ENCODE data around the gene IRAK4.
"Not testable (repeated sequence)": the region's sequence is repeated elsewhere in the genome, so short reads cannot be mapped to it uniquely, and the experiment has no call there.

The IRAK4 gene

DNA sequence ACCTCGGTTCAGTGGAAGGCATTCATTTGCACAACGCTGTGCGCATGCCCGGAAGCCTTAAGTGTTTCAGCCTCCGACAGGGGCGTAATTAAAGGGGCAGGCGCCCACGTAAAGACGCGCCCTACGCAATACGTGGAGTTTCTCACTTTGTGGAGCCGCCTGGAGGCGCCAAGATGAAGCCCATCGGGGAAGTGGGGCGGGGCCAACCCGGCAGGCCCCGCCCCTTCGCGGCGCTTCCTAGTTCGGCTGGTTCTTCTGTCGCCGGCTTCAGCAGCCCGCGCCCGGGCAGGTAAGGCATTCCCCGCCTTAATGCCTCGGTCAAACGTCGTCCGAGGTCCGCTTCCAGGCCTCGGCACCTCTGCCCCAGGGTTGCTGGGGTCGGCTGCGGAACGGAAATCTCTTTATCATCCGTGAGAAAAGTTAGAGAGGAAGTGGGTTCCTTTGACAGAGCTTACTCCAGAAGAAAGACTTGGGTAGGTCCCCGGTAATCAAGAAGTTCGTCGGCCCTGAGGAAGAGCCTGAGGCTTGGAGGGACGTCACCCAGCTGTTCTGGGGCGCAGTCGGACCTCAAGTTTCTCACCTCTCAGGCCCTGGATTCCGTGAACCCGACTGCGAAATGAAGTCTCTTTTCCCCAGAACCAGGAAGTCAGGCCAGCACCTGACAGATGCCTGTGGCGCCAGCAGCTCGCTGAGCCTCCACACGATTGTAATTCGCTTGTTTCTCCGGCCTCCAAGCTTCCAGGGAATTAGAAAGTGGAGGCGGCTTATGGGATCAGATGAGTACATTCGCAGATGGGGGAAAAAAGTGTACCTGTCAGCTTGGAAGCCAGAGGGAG is at the start of gene IRAK4, which contains the start of gene PUS7L:
Gene IRAK4, plus strand, starts transcription at position 224 of the 836 bp plus-strand sequence. CDS start 9,161 bp downstream, outside the sequence.
Gene PUS7L, minus strand, starts transcription at position 63 of the 836 bp plus-strand sequence. CDS start 3,545 bp downstream, outside the sequence.
- peak; percentile 5 for FAIRE-seq
- DNase-seq (ENCODE audit: low spot score), result peak; percentile 94

DNA sequence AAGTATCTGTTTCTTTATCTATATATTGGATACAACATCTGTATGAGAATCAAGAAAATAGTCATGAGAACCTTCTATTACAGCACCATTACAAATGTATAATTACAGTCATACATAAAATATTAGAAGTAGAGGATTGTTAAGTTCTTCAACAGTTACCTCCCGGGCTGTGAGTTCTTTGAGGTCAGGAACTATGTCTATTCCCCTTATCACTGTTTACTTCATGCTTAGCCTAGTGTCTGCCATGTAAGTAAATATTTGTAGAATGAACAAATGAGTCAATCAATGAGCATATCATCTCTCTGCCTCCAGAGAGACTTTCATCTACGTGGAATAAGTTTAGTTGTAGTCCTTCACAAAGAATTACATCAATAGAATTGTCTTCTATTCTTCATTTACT is 47.4 kb upstream of the IRAK4 start:
- FAIRE-seq, result no peak
- no peak for DNase-seq (ENCODE audit: low spot score)

- no peak for FAIRE-seq
Observed at GRCh38 chr12:43722621-43723020, 36.1 kb upstream of the IRAK4 start.

GRCh38 chr12:43723134-43723533 is 35.6 kb upstream of the IRAK4 start:
- DNase-seq (ENCODE audit: low spot score) (no peak), FAIRE-seq (no peak)

More at GRCh38 chr12:43722621-43723020, 36.1 kb upstream of the IRAK4 start:
- no peak for DNase-seq (ENCODE audit: low spot score)

DNA sequence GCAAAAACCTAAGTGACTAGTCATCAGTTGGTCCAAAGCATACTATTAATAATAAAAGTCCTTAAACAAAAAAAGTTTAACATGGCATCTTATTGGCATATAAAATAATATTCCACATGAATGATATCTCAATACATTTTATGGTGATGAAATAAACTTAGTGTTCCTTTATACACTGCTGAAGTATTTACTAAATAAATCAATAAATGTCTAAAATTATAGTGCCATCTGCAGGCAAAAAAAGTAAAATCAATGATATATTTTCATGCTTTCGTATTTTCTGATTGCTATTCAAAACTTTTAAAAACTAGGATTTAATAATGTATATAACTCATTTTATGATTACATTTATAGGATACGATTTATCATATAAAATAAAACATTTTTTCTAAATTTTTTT is 30.6 kb upstream of the IRAK4 start:
- DNase-seq (ENCODE audit: low spot score), result no peak
- no peak for FAIRE-seq

- DNase-seq (ENCODE audit: low spot score) (no peak), FAIRE-seq (no peak)
Observed at GRCh38 chr12:43728698-43729097, 30.1 kb upstream of the IRAK4 start.

GRCh38 chr12:43730283-43730682 is 28.5 kb upstream of the IRAK4 start:
- no peak for DNase-seq (ENCODE audit: low spot score)
- no peak for FAIRE-seq

DNA sequence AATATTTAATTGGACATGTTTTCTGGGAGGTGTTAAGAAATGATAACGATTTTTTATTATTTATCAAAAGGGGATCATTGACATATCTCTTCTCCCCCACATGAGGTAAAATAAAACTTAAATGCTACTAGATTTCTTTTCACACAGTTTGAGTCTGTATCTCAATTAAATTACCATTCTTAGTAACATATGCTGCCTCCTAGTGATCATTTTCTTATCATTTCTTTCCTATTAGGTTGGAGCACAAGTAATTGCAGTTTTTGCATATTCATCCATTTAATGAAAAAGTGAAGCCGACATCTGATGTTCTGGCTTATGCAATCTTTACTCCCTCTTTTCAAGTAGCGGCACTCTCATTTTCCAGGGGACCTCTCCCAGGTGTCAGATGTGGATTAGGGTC is 25.1 kb upstream of the IRAK4 start:
- DNase-seq (ENCODE audit: low spot score) (no peak), FAIRE-seq (no peak)

GRCh38 chr12:43736927-43737440 is 21.8 kb upstream of the IRAK4 start:
- FAIRE-seq, result no peak

GRCh38 chr12:43737646-43738045 is 21.1 kb upstream of the IRAK4 start:
- DNase-seq (ENCODE audit: low spot score) (no peak), FAIRE-seq (no peak)

More at GRCh38 chr12:43736927-43737440, 21.8 kb upstream of the IRAK4 start:
- no peak for DNase-seq (ENCODE audit: low spot score)

DNA sequence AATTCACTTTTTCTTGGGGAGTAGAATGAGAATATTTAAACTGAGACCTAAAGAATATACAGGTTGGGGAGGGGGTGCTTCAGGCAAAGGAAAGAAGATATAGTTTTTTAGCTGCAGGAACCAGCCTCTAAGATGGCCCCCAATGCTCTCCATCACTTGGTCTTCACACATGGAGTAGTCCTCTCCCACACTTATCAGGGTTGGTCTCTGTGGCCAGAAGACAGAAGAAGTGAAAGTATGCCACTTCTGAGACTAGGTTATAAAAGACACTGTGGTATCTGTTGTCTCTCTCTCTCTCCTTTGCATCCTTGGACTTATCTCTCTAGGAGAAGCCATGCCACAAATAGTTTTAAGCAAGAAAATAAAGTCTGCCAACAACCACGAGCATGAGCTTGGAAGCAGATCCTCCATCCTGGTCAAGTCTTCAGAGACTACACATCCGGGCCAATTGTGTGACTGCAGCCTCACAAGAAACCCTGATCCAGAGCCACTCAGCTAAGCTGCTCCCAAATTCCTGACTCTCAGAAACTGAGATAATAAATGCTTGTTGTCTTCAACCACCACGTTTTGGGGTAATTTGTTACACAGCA is 18.1 kb upstream of the IRAK4 start:
- no peak for DNase-seq (ENCODE audit: low spot score)
- no peak for FAIRE-seq

DNA sequence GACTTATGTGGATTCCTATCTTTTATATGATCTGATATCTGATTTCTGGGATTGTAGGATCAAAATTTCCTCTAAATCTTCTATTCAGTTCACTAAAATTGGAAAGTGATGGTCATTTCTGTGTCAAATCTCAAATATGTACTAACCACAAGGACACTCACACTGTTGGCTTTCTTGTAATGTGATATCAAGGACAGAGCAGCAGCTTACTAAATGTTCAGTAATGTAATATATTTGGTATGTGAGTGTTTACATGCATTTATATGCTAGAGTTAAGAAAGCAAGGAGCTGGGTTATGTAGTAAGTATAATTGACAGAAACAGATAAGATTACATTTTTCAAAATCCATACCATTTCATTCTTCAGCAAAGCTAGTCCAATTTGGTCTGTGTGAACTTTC is 16.6 kb upstream of the IRAK4 start:
- FAIRE-seq, result no peak
- DNase-seq (ENCODE audit: low spot score), result no peak

- FAIRE-seq (no peak), DNase-seq (ENCODE audit: low spot score) (no peak)
Observed at GRCh38 chr12:43744826-43745225, 13.9 kb upstream of the IRAK4 start.

GRCh38 chr12:43749016-43749415 is 9.7 kb upstream of the IRAK4 start:
- DNase-seq (ENCODE audit: low spot score) (no peak), FAIRE-seq (no peak)

DNA sequence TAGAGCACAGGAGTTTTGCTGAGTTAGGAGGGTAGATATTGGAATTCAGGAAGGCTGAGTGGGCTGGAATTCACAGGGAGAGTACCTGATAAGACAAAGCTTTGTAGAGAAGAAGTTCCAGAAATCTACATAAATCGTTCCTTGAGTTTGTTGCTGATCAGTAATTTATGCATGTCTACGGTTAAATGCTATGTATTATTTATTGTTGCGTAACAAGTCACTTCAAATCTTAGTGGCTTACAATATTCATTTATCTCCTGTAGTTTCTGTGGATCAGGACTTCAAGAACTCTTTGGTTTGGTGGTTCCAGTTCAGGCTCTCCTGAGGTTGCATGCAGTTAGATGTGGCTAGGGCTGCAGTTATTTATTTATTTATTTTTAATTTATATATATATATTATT is 7.9 kb upstream of the IRAK4 start:
- FAIRE-seq, result no peak
- no peak for DNase-seq (ENCODE audit: low spot score)

GRCh38 chr12:43751360-43751759 is 7.4 kb upstream of the IRAK4 start:
- FAIRE-seq; DNase-seq (ENCODE audit: low spot score): not testable (repeated sequence)

DNA sequence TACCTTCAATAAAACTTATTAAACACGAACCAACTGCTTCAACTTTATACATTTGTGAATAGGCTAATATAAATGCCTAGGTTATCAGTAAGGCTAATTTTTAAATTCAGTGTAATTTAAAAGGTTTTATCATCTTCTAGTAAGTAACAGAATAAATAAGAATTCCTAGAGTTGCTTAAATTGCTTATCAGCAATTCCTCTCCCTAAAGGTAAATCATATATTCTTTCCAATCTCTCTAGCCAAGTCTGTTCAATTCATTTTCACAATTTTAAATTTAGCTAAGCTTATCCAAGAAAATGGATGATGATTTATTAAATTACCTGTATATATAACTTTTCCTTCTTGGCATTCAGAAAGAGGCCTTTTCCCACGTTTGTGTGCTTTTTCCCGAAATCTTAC is 4.7 kb upstream of the IRAK4 start:
- FAIRE-seq, result no peak
- DNase-seq (ENCODE audit: low spot score), result no peak

DNA sequence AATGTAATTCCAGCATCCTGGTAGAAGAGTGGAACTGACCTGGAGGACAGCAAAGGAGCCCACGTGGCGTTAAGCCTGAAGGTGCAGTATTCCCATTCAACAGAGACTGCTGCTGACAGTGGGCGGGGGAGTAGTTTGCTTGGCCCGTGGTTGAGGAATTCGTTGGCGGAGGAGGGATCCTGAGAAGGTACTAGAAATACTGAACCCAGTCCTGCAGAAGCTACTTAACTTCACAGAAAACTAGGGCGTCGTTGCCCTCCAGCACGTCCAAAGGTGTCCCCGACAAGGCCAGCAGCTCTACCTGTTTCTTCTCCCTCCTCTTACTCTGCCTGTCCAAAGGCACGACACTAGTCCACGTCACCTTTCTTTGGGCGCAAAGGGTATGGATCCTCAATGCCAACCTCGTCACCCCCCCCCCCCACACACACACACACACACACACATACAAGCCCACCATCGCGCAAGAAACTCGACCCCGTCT is 464 bp upstream of the IRAK4 start:
- FAIRE-seq, result peak; percentile 44
- peak; percentile 49 for DNase-seq (ENCODE audit: low spot score)

- DNase-seq (ENCODE audit: low spot score) (no peak), FAIRE-seq (no peak)
Observed at GRCh38 chr12:43760396-43760795, 1.6 kb downstream of the IRAK4 start.

DNA sequence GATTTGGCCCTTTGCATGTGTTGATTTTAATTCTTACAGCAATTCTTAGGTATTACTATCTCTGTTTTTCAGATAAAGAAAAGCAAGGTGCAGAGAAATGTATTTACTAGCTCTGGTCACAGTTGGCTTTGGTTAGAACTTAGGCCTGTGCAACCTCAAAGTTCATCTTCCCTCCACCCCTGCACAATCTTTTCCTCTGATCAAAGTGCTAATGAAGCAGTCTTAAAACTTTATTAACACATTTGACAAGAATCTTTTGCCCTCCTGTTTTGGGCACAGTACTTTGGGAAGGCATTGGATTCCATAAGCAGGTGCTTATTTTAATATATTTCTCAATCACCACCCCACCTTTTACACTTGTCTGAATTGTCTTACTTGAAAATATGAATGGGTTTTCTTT is 2.7 kb downstream of the IRAK4 start:
- FAIRE-seq (no peak), DNase-seq (ENCODE audit: low spot score) (no peak)

GRCh38 chr12:43762596-43762995 is 3.8 kb downstream of the IRAK4 start:
- DNase-seq (ENCODE audit: low spot score), result no peak
- no peak for FAIRE-seq

- DNase-seq (ENCODE audit: low spot score) (no peak), FAIRE-seq (no peak)
Observed at GRCh38 chr12:43763769-43764168, 5.0 kb downstream of the IRAK4 start.

Measured in urothelium cell line (cell line).